ENCODE results near the gene RAMACL.

DNA sequence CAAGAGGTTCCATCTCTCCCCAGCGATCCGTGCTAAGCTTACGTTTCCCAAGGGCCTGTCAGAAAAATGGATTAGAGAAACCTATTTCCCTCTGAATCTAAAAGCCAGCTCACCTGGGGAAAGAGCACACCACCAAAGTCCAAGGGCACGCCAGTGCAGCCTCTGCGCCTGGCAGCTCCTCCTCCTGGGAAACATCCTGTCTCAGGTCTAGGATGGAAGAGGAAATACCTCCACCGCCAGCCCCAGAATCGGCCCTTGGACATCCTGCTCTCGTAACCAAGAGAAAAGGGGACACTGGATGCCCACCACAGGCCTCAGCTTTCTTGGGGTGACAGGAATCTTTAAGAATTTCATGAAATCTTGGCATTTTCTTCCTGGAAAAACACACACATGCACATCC is 18.7 kb downstream of the RAMACL start:
- no peak for TF ChIP-seq POLR2A (IDR thresholded peaks at IDR 0.05; ENCODE audit: low read depth, low read length)
- TF ChIP-seq POLR2AphosphoS5 (IDR thresholded peaks at IDR 0.05; ENCODE audit: low read depth, low read length): no peak
- TF ChIP-seq TAF1 (IDR thresholded peaks at IDR 0.05; ENCODE audit: borderline replicate concordance, low read depth, low read length): no peak
